Renal pelvis (tissue), 4 donors: ENCODE measurements around the gene STAT2. TPM values are rescaled to one million over a fixed set of nuclear protein-coding genes. Genes with fewer than 3 reads are reported as not detected.
"Not testable (repeated sequence)": the region's sequence is repeated elsewhere in the genome, so short reads cannot be mapped to it uniquely, and the experiment has no call there.

Source experiments
- DNase-seq: peaks from one replicate; pipeline ENCODE4 v3.0.0-alpha.2; 2013
- polyA plus RNA-seq, 3 donors: library from polyadenylated mRNA; unstranded; fragments of 120-200 nt; gene quantifications; one replicate each; pipeline ENCODE4 v1.2.1, GENCODE V29; 2013; ENCODE audit not compliant: insufficient read length in 3 of 3

The STAT2 gene
- polyA plus RNA-seq, 3 donors, result 73.4 to 152 (median 139) TPM

DNA sequence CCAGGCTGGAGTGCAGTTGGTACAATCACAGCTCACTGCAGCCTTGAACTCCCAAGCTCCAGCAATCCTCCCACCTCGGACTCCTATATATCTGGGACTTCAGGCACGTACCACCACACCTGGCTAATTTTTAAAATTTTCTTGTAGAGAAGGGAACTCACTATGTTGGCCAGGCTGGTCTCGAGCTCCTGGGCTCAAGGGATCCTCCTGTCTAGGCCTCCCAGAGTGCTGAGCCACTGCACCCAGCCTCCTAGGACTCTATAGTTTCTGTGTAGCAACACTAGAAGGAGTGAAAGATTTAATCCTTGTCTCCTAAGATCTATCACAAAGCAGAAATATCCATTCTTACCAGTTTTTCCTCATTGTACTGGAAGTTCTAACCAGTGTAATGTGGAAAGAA is 7.0 kb upstream of the STAT2 start:
- no peak for DNase-seq

DNA sequence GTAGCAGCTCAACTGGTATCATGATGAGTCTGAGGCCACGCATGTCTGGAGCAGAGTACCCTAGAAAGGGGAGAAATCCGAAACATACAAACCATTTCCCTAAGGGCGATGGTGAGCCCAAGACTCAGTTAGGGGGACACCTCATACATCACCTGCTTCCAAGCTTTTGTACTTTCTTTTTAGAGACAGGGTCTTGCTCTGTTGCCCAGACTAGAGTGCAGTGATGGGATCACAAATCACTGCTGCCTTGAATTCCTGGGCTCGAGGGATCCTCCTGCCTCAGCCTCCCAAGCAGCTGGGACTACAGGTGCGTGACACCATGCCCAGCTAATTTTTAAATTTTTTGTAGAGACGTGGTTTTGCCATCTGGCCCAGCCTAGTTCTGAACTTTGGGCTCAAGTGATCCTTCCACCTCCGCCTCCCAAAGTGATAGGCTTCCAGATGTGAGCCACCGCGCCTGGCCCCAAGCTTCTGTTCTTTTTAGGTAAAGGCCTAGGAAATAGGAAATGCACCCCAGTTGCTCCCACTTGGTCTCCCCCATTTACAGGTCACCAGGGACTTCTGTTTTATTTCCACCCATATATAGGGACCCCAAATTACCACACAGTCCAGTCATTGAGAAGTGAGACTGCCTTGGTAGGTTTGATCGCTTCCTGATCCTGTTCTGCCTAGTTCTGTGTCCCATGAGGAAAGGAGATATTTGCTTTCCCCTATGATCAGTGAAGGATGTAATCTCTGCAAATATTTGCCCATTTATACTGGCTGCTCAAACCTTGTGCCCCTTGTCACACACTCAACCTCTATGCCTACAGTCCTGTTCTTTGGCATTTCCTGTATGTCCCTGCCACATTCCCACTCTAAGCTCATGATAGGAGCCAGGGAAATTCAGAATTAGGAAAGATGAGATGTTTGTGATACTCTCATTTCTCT is 2.5 kb upstream of the STAT2 start, which contains the start of gene APOF:
Gene APOF, minus strand, starts transcription at position 728 of the 930 bp plus-strand sequence. Its CDS starts 112 bp downstream, at position 616.
- no peak for DNase-seq

DNA sequence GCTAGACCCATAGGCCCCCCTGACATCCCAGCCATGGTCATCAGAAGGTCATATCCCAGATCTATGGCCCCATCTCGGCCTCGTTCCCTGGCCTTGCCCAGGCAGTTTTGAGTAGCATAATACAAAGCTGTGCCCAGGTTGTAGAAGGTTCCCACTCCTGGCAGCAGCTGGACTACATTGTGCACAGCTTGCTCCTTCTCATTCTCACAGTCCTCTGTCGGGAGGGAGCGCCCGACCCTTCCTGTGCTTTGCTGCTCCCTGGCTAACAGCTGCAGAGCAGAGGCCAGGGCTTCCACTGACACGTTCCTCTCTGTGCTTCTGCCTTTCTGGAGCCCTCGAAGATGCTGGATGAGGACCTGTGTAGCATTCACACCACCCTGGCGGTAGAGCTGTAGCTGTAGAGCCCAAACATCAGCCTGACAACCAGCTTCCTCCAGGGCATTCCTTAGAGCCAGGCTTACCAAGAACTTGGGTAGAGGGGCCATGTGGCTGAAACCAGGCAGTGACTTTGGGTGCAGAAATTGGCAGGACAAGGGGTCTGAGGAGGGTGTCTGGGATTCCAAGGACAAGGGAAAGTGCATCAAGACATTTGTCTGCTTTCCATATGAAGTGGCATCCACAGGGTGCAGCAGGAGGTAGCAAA is 1.7 kb upstream of the STAT2 start:
- no peak for DNase-seq

DNA sequence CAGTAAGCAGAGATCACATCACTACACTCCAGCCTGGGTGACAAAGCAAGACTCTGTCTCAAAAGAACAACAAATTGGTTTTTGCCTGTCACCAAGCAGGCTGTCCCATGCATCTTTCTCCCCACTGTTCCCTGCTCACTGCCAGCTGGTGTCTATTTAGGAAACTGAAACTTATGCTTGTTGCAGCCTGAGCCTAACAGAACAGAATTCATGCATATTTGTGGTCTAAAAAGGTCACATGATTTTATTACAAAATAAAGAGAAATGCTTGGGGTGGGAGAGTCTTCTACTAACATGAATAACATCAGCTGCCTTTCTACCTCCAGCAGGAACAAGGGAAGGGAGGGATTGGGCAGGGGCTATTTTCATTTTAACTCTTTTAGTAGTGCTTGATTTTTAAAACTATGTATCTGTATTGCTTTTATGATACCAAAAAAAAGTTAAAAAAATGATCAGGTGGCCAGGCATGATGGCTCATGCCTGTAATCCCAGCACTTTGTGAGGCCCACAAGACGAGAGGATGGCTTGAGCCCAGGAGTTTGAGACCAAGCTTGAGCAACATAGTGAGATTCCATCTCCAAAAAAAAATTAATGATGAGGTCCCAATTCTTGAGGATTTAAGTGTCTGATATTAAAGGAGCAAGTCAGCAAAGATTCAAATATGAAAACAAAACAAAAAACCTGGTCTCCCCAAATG is 923 bp downstream of the STAT2 start:
- DNase-seq, result peak; percentile 44

DNA sequence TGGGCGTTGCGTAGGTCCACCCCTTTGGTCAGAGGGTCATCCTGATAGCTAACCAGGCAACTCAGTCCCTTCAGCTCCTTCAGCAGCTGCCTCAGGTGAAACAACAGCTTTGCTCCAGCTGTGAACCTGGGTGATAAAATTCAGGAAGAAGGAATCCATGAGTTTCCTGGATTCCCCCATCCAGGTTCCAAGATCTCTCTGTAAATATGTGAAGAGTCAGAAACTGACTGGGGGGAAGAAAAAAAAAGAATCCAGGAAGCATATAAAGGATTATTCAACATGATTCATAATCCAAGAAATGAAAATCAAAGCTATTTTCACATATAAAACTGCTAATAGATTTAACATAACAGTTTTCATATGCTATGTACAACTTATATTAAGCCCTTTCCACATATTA is 8.6 kb downstream of the STAT2 start:
- DNase-seq, result no peak

DNA sequence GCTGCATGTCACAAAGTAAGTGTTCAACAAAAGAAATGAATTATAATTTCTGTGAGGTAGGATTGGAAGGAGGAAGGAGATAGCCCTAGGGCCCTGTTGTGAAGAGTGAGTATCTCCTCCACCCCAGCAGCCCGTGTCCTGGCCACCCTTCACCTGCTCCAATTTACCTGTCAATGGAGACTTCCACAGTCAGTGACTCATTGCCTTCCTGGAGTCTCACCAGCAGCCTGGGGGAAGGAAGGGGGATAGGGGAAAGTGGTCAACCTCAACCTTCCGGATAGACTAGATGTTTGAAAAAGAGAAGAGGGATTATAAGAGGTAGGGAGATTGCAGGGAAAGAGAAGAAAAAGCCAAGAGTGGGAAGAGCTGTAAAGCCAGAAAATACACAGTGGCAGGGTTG is 9.2 kb downstream of the STAT2 start:
- DNase-seq, result no peak

DNA sequence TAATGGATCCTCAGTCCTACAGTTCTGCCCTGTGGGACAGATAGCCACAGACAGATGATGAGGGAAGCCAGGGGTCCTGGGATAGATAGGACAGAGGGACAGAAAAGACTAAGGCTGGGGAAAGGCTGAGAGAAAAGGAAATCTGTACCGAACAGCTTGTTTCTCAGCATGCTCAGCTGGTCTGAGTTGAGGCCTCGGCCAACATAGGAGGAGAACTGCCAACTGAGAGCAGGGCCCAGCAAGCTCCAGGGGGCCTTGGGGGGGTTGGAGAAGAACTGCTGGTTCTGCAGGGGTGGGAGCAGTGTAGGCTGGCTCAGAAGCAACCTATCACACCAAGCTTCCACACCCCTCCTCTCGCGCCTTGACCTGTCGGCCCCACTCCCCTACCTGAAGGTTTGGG is 11.1 kb downstream of the STAT2 start:
- DNase-seq, result no peak

DNA sequence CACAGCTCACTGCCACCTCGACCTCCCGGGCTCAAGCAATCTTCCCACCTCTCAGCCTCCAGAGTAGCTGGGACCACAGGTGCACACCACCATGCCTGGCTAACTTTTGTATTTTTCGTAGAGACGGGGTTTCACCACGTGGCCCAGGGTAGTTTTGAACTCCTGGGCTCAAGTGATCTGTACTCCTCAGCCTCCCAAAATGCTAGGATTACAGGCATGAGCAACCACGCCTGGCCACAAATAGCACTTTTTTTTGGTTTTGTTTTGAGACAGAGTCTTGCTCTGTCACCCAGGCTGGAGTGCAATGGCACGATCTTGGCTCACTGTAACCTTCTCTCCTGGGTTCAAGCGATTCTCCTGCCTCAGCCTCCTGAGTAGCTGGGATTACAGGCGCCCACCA is 12.7 kb downstream of the STAT2 start:
- DNase-seq, result not testable (repeated sequence)

DNA sequence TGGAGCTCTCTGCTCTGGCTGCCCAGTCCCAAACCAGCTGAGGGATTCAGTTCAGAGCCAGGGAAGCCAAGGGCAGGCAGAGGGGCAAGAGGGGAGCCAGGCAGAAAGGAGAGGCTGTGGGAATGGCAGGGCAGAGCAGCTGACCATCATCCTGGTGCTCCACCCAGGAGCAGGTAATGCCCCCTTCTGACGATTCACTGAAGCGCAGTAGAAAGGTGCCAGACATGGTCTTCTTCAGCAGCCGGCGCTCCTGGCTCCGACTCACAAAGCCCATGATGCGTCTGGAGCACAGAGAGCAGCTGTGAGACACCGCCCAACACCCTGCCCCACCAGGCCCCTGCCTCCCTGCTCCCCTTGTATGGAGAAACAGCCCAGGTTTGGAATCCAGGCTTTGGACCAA is 13.2 kb downstream of the STAT2 start:
- no peak for DNase-seq

DNA sequence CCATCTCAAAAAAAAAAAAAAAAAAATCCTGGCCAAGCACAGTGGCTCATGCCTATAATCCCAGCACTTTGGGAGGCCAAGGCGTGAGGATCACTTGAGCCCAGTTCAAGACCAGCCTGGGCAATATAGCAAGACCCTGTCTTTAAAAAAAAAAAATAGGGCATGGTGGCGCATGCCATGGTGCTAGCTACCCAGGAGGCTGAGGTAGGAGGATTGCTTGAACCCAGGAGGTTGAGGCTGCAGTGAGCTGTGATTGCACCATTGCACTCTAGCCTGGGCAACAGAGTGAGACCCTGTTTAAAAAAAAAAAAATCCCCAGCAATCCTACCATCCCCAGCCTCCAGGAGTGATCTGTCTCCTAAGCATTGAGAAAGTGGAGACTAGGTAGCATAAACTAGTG is 17.6 kb downstream of the STAT2 start:
- not testable (repeated sequence) for DNase-seq

DNA sequence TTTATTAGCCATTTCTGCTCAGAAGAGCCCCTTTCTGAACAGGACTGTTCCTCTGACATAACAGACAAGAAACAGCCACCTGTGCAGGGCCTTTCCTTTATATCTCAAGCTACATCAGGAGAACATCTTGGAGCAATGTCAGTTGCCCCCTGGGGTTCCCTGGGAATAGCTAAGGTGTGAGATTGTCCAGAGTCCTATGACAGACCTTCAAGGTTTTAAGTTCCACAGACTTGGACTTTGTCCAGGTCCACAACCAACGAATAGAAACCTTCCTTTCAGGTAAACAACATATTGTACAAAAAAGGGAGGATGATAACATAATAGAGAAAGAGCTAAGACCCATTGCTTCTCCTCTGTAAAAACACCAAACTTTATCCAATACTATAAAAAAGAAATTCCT is 18.3 kb downstream of the STAT2 start:
- DNase-seq, result no peak

DNA sequence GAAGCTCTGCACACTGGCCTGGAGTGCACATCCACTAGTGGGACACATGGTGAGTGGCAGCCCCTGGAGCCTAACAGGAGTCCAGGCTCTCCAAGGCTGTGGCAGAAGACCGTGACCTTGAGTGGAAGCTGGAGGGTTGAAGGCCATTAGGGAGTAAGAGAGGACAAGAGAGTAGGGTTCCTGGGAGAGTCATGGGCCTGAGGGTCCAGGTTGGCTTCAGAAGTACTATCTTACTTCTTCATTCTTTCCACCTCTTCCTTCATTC is 20.8 kb downstream of the STAT2 start:
- DNase-seq, result no peak

DNA sequence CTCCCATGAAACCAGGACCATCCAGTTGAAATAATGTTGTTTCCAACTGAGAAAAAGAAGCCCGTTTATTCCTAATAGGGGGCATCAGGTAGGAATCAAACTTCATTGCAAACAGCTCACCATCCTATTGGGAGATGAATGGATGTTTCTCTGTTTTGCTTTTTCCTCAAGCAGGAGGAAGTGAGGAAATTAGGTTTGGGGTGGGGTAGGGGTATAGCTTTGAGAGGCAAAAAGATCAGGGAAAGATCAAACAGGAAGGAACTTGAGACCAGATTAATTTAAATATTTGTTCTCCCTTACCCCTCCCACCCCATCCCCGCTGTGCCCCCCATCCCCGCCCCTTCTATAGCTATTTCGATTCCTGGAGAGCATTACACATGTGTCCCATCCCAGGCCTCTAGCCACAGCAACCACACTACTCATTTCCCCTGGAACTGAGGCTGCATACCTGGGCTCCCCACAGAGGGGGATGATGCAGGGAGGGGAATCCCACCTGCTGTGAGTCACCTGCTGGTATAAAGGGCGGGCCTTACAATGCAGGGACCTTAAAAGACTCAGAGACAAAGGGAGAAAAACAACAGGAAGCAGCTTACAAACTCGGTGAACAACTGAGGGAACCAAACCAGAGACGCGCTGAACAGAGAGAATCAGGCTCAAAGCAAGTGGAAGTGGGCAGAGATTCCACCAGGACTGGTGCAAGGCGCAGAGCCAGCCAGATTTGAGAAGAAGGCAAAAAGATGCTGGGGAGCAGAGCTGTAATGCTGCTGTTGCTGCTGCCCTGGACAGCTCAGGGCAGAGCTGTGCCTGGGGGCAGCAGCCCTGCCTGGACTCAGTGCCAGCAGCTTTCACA is 21.4 kb downstream of the STAT2 start, which contains the start of gene IL23A:
Gene IL23A, plus strand, starts transcription at position 577 of the 850 bp plus-strand sequence. Its CDS starts 161 bp downstream, at position 738.
- no peak for DNase-seq

DNA sequence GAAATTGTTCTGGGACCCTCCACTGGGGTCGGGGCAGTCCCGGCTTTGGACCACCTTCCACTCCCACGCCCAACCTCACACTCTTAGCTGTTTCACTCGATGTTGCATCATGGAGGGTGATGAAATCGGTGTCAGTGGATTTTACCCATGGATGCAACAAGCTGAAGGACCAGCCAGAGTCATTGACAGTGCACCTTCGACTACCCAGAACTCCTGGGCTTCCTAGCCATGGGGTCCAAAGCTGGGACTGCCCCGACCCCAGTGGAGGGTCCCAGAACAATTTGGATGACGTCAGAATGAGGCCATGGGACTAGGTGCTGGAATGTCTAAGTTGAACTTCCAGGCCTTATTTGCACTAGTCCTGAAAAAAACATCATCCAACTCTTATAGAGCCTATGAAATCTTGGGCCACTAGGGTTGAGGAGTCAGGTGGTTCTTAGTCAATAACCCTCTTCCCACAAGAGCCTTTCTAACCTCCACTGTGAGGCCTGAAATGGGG is 22.1 kb downstream of the STAT2 start:
- no peak for DNase-seq

DNA sequence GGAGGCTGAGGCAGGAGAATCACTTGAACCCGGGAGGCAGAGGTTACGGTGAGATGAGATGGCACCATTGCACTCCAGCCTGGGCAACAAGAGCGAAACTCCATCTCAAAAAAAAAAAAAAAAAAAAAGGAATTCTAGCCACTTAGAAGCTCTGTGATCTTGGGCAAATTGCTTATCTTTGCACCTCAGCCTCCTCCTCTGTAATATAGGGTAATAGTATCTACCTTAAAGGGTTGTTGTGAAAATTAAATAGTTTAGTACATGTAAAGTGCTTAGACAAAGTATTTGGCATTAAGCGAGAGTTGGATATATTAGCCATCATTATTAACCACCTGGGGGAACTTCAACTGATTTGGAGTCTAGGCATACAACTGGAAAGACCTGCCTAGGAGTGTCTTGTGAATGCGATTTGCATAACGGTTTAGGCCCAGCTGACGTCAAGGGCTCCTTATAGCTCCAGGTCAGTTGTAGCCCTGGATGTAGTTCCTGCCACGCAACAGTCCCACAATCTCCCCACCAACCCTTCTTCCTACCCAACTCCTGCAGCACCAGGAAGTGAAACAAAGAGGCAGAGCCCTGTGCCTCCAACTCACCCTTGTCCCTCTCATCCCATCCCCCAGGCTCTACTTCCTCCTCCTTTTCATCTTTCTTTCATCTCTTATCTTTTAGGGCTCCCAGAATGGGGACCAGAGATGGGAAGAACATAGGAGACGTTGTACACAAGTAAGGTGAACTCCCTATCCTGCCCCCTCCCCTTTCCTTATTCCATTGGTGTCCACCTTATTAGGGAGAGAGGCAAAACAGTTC is 23.3 kb downstream of the STAT2 start:
- DNase-seq, result no peak

DNA sequence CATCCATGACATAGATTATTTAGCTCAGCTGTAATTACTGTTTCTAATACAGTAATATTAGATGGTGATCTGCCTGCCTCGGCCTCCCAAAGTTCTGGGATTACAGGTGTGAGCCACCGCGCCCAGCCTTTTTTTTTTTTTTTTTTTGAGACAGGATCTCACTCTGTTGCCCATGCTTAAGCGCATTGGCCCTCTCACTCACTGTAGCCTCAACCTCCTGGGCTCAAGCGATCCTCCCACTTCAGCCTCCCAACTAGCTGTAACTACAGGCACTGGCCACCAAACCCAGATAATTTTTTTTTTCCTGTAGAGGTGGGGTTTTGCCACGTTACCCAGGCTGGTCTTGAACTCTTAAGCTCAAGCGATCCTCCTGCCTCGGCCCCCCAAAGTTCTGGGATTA is 24.4 kb downstream of the STAT2 start:
- DNase-seq, result not testable (repeated sequence)

DNA sequence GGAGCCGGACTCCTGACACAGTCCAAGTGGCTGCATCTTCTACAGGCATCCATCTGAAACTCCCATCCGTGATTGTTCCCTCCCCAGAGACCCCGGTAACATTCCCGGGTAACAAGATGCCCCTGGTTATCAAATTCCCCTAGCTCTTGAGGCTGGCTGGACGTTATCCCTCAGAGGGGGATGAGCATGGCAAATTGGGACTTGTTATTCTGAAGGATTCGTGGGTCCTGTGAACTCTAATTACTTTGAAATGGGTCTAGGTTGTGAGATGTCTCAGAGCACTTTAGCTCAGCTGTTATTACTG is 25.5 kb downstream of the STAT2 start:
- DNase-seq, result peak; percentile 7

DNA sequence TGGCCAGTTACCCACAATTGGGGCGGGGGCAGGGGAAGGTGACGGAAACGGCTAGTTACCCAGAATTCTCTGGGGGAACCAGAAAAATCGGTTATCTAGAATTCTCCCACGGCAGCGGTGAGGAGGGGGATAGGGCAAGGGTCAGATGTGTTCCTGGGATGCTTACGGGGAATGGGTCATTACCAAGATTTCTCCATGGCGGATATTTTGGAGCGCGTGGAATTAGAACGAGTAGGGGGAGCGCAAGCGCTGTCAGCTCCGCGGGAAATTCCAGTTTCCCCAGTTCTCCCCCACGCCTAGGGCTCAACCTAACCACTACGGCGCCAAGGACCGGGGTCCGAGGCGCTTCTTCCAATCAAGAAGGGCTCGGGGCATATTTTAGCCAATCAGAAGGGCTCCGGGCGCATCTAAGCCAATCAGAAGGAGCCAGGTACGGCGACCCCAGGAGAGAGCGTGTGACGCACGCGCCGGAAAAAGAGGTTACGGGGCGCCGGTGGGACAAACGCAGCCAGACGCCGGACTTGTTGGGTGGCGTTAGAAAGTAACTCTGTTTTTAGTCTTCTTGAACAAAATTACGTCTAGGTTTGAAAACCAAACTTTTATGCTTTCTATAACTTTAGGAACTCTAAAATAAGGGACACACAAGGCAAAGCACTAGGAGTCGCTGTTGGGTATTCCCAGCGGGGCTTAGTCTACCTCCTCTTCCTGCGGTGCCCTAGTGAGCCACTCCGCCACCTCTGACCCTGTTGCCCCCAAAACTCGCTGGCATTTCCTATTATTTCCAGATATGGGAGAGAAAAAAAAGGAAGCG is 26.0 kb downstream of the STAT2 start, which contains the start of gene PAN2:
Gene PAN2, minus strand, starts transcription at position 322 of the 811 bp plus-strand sequence. CDS start 906 bp downstream, outside the sequence.
- DNase-seq, result peak; percentile 98

DNA sequence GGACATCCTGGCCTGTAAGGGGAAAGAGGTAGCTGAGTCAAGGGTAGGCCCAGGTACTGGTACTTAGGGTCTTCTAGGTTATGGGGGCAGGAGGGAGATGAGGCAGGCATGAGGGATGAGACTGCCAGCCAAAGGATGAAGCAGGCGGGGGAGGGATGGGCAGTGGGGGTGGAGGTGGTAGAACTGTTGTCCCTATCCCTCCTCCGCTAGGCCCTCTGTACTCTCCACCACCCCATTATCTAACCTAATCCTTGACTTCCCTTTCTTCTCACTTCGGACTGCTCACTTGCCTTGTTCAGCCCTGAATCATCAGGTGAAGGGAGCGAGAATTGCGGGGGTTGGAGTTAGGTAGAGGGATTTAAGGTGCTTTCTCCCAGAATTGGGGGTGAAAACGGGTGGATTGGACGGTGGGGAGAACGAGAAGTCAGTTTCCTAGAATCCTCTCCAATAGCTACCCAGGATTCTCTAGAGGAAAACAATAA is 26.7 kb downstream of the STAT2 start:
- no peak for DNase-seq
